Muscle layer of duodenum (tissue), 2 donors: ENCODE measurements around the gene NPAT.

ENCODE experiments used
- H3K27ac ChIP-seq: one replicate; pipeline ENCODE4 v1.7.0; 2013; ENCODE audit warnings: mild to moderate bottlenecking, low read length
- H3K27me3 ChIP-seq: one replicate; pipeline ENCODE4 v1.7.0; 2013; ENCODE audit warnings: low read depth, mild to moderate bottlenecking, control low read depth, low read length
- H3K36me3 ChIP-seq, 2 donors: one replicate each; pipeline ENCODE4 v1.7.0; 2013; ENCODE audit warnings: low read length in 2 of 2, control low read depth in 1 of 2, mild to moderate bottlenecking in 1 of 2; ENCODE audit not compliant: insufficient read depth in 2 of 2, control insufficient read depth in 1 of 2
- H3K4me1 ChIP-seq, 2 donors: one replicate each; pipeline ENCODE4 v1.7.0; 2013; ENCODE audit warnings: low read length in 2 of 2, mild to moderate bottlenecking in 2 of 2, control low read depth in 1 of 2, moderate library complexity in 1 of 2; ENCODE audit not compliant: insufficient read depth in 2 of 2, control insufficient read depth in 1 of 2
- H3K4me3 ChIP-seq, 2 donors: one replicate each; pipeline ENCODE4 v1.7.0; 2013; ENCODE audit warnings: low read length in 2 of 2, low read depth in 1 of 2, mild to moderate bottlenecking in 1 of 2
- H3K9me3 ChIP-seq, 2 donors: one replicate each; pipeline ENCODE4 v1.7.0; 2013; ENCODE audit warnings: low read length in 2 of 2, control low read depth in 1 of 2, mild to moderate bottlenecking in 1 of 2; ENCODE audit not compliant: control insufficient read depth in 1 of 2
- donor health status: healthy.

The NPAT gene

GRCh38 chr11:108233277-108233945 is 11.0 kb upstream of the NPAT start:
- no peaks in the 10 kb centered on the region for H3K27me3 ChIP-seq
- H3K36me3 ChIP-seq, result peaks cover 21 to 39% of the 10 kb centered on the region in 2 donors
- H3K27ac ChIP-seq, result no peak overlapping the region
- no peaks in the 10 kb centered on the region for H3K4me1 ChIP-seq
- no peak overlapping the region for H3K4me3 ChIP-seq
- no peaks in the 10 kb centered on the region for H3K9me3 ChIP-seq

- Histone ChIP-seq H3K27me3 (no peaks in the 10 kb centered on the region), H3K36me3 (peaks cover 16 to 19% of the 10 kb centered on the region in 2 donors), H3K4me3 (no peak overlapping the region), H3K9me3 (no peaks in the 10 kb centered on the region), H3K27ac (no peak overlapping the region), H3K4me1 (peaks cover 6 to 14% of the 10 kb centered on the region in 2 donors)
Measured at GRCh38 chr11:108228251-108228650, 5.8 kb upstream of the NPAT start.

GRCh38 chr11:108226036-108226435 is 3.6 kb upstream of the NPAT start:
- peaks cover 12 to 14% of the 10 kb centered on the region in 2 donors for H3K36me3 ChIP-seq
- peaks cover 8 to 19% of the 10 kb centered on the region in 2 donors for H3K4me1 ChIP-seq
- H3K9me3 ChIP-seq, result no peaks in the 10 kb centered on the region
- no peak overlapping the region for H3K4me3 ChIP-seq
- no peaks in the 10 kb centered on the region for H3K27me3 ChIP-seq
- no peak overlapping the region for H3K27ac ChIP-seq

- Histone ChIP-seq H3K4me3 (peak overlapping the region in 1 of 2 donors; percentile 95), H3K36me3 (peaks cover 9 to 13% of the 10 kb centered on the region in 2 donors), H3K4me1 (peaks cover 9 to 24% of the 10 kb centered on the region in 2 donors), H3K9me3 (no peaks in the 10 kb centered on the region), H3K27me3 (no peaks in the 10 kb centered on the region), H3K27ac (peak overlapping the region; percentile 95)
Measured at GRCh38 chr11:108224911-108225786, 2.7 kb upstream of the NPAT start.

- Histone ChIP-seq H3K4me1 (peaks cover 9 to 24% of the 10 kb centered on the region in 2 donors), H3K9me3 (no peaks in the 10 kb centered on the region), H3K27me3 (no peaks in the 10 kb centered on the region), H3K27ac (peak overlapping the region; percentile 95), H3K36me3 (peaks cover 7 to 9% of the 10 kb centered on the region in 2 donors), H3K4me3 (peak overlapping the region; percentile 77 to 95)
Measured at GRCh38 chr11:108224366-108224765, 1.9 kb upstream of the NPAT start.

GRCh38 chr11:108223348-108224149 is 1.1 kb upstream of the NPAT start:
- H3K9me3 ChIP-seq, result no peaks in the 10 kb centered on the region
- H3K27me3 ChIP-seq, result no peaks in the 10 kb centered on the region
- H3K27ac ChIP-seq, result peak overlapping the region; percentile 95
- peak overlapping the region; percentile 77 to 95 for H3K4me3 ChIP-seq
- H3K36me3 ChIP-seq, result peaks cover 3 to 8% of the 10 kb centered on the region in 2 donors
- H3K4me1 ChIP-seq, result peaks cover 9 to 24% of the 10 kb centered on the region in 2 donors

- peak overlapping the region; percentile 77 to 95 for H3K4me3 ChIP-seq
Measured at GRCh38 chr11:108221911-108222573, 396 bp downstream of the NPAT start.

GRCh38 chr11:108221371-108221770 is 1.1 kb downstream of the NPAT start:
- Histone ChIP-seq H3K4me1 (peaks cover 9 to 24% of the 10 kb centered on the region in 2 donors), H3K9me3 (no peaks in the 10 kb centered on the region), H3K27ac (peak overlapping the region; percentile 100), H3K36me3 (peaks cover 0 to 7% of the 10 kb centered on the region in 2 donors), H3K27me3 (no peaks in the 10 kb centered on the region), H3K4me3 (peak overlapping the region; percentile 77 to 95)

More at GRCh38 chr11:108221911-108222573, 396 bp downstream of the NPAT start:
- Histone ChIP-seq H3K27ac (peak overlapping the region; percentile 100), H3K9me3 (no peaks in the 10 kb centered on the region), H3K36me3 (peaks cover 0 to 7% of the 10 kb centered on the region in 2 donors), H3K27me3 (no peaks in the 10 kb centered on the region), H3K4me1 (peaks cover 9 to 24% of the 10 kb centered on the region in 2 donors)

- Histone ChIP-seq H3K4me3 (peak overlapping the region; percentile 77 to 95), H3K27ac (peak overlapping the region; percentile 100), H3K27me3 (no peaks in the 10 kb centered on the region)
Measured at GRCh38 chr11:108220721-108221336, 1.6 kb downstream of the NPAT start.

More at GRCh38 chr11:108220721-108221336, 1.6 kb downstream of the NPAT start:
- peaks cover 0 to 7% of the 10 kb centered on the region in 2 donors for H3K36me3 ChIP-seq
- peaks cover 9 to 24% of the 10 kb centered on the region in 2 donors for H3K4me1 ChIP-seq
- H3K9me3 ChIP-seq, result no peaks in the 10 kb centered on the region
